Sigmoid colon (tissue), 7 donors: Measurements from ENCODE around the gene IL24. TPM values are rescaled to one million over a fixed set of nuclear protein-coding genes. Genes with fewer than 3 reads are reported as not detected.

ENCODE experiments used
- DNase-seq: peaks from one replicate; pipeline ENCODE4 v3.0.0-alpha.2; 2019
- H3K27ac ChIP-seq, 4 donors: fragments of 200-600 bp; sonication (generic); one replicate each; pipeline ENCODE4 v1.5.1; 2016 to 2019; ENCODE audit warnings: mild to moderate bottlenecking in 1 of 4
- H3K27me3 ChIP-seq, 3 donors: fragments of 200-600 bp; sonication (generic); one replicate each; pipeline ENCODE4 v1.5.1; 2019; ENCODE audit warnings: mild to moderate bottlenecking in 1 of 3
- H3K36me3 ChIP-seq, 4 donors: fragments of 200-600 bp; sonication (generic); one replicate each; pipeline ENCODE4 v1.5.1; 2016 to 2019
- H3K4me1 ChIP-seq, 4 donors: fragments of 200-600 bp; sonication (generic); one replicate each; pipeline ENCODE4 v1.5.1; 2017 to 2019
- H3K4me3 ChIP-seq, 4 donors: fragments of 200-600 bp; sonication (generic); one replicate each; pipeline ENCODE4 v1.5.1; 2017 to 2019; ENCODE audit warnings: mild to moderate bottlenecking in 2 of 4, moderate library complexity in 1 of 4
- H3K9me3 ChIP-seq, 4 donors: fragments of 200-600 bp in 3 of 4; sonication (generic) in 3 of 4; one replicate each; pipeline versions ENCODE4 v1.5.1 to v1.6.1; 2013 to 2019
- CTCF ChIP-seq, 4 experiments: fragments of 450-650 bp in 3 of 4; fragments of 200-600 bp in 1 of 4; IDR thresholded peaks; one replicate each; pipeline ENCODE4 v1.5.1; 2016 to 2019; ENCODE audit warnings: antibody characterized with exemption in 4 of 4, mild to moderate bottlenecking in 3 of 4, moderate library complexity in 2 of 4
- EP300 ChIP-seq, 4 donors: sonication (generic); formaldehyde crosslinking; IDR thresholded peaks; one replicate each; pipeline ENCODE4 v1.6.1; 2017; ENCODE audit warnings: antibody characterized with exemption in 4 of 4
- POLR2A ChIP-seq, 2 donors: fragments of 450-650 bp; IDR thresholded peaks; one replicate each; pipeline ENCODE4 v1.6.1; 2016; ENCODE audit warnings: antibody characterized with exemption in 2 of 2, mild to moderate bottlenecking in 2 of 2, moderate library complexity in 2 of 2
- POLR2AphosphoS5 ChIP-seq, 4 donors: sonication (generic); formaldehyde crosslinking; IDR thresholded peaks; one replicate each; pipeline ENCODE4 v1.6.1; 2017; ENCODE audit warnings: antibody characterized with exemption in 4 of 4
- WGBS, 2 donors: extraction: QIAGEN DNeasy Blood & Tissue Kit; methylation state at CpG; one replicate each; pipeline ENCODE4 v1.1.7; 2013; 5-methylcytosine and 5-hydroxymethylcytosine counted together
- intact Hi-C: fragments of 100-400 bp; cut with DNase I; formaldehyde crosslinking; loops from one replicate; pipeline ENCODE4 v1.15.1; 2023
- polyA plus RNA-seq, 3 donors: library from polyadenylated mRNA; stranded (reverse); fragments of 200-250 nt; gene quantifications; one replicate each; pipeline ENCODE4 v1.2.3, GENCODE V29; 2013
- total RNA-seq, 4 donors: library from RNA; depleted of rRNA; stranded (reverse); fragments of >200 nt; gene quantifications; one replicate each; pipeline ENCODE4 v1.1.0, GENCODE V29; 2016
- donor health status: healthy with polysubstance abuse.
- donor health status: Bipolar disorder and iron deficiency.
- donor health status: healthy.

IL24 gene
- total and polyA plus RNA-seq, 7 donors: 0.36 to 0.46 TPM; not detected in 5

DNA sequence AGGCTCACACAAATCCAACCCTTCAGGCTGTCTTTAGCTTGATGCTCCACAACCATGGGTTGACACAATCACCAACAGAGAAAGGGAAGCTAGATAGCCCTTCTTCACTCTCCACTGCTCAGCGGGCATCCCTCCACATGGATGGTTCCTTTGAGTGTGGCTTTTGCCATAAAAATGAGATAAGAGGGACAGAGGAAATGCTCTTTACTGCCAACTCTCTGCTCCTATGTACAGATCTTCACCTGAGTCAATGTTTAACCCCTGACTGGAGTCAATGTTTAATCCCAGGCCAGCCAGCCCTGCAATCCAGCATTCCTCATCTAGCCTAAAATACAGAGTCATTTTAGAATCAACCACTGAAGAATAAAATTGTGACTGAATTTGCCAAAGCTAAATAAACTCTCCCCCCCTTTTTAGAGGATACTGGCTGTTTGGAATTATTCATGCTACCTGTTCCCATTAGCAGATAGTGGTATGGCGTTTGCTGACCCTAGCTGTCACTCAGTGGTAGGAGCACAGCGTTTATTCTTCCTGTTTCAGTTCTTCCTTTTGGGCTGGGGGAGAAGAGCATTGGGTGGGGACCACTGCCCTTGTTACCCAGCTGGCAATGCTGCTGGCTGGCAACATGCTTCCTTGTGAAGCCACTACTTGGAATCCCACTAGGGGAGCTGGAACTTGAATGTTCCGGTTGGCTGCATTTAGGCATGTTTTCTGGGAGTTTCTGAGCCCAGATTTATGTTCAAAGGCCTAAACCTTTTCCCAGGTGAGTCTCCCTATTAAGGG is 54.3 kb downstream of the IL24 start:
- no peaks in the 10 kb centered on the region for H3K36me3 ChIP-seq
- H3K9me3 ChIP-seq: no peaks in the 10 kb centered on the region
- intact Hi-C loops: no loop called here
- H3K4me1 ChIP-seq: peaks cover 0 to 26% (median 5%) of the 10 kb centered on the region in 4 donors
- no peak overlapping the region for H3K27ac ChIP-seq
- H3K27me3 ChIP-seq: no peaks in the 10 kb centered on the region
- TF ChIP-seq POLR2A (IDR thresholded peaks at IDR 0.05) (no peak), EP300 (IDR thresholded peaks at IDR 0.05) (no peak), CTCF (IDR thresholded peaks at IDR 0.05) (no peak), POLR2AphosphoS5 (IDR thresholded peaks at IDR 0.05) (no peak)
- DNase-seq: no peak
- 18 to 58% methylated on average over 4 of the region's 4 CpGs for WGBS, 2 donors
- no peak overlapping the region for H3K4me3 ChIP-seq

- TF ChIP-seq EP300 (IDR thresholded peaks at IDR 0.05): no peak
- no peak overlapping the region for H3K4me3 ChIP-seq
- DNase-seq: no peak
- 7 to 52% methylated on average over 4 of the region's 4 CpGs for WGBS, 2 donors
- intact Hi-C loops: no loop called here
- no peaks in the 10 kb centered on the region for H3K9me3 ChIP-seq
- peak overlapping the region in 1 of 4 donors; percentile 7 for H3K27ac ChIP-seq
- no peaks in the 10 kb centered on the region for H3K27me3 ChIP-seq
- no peaks in the 10 kb centered on the region for H3K36me3 ChIP-seq
- peaks cover 0 to 26% (median 5%) of the 10 kb centered on the region in 4 donors for H3K4me1 ChIP-seq
Observed at GRCh38 chr1:206952171-206952570, 54.9 kb downstream of the IL24 start.

- WGBS, 2 donors: 17 to 71% methylated on average over 3 of the region's 3 CpGs
- no peak overlapping the region for H3K27ac ChIP-seq
- TF ChIP-seq EP300 (IDR thresholded peaks at IDR 0.05): no peak
- TF ChIP-seq POLR2A (IDR thresholded peaks at IDR 0.05): no peak
- H3K9me3 ChIP-seq: no peaks in the 10 kb centered on the region
- no peak for DNase-seq
- intact Hi-C loops: no loop called here
- H3K27me3 ChIP-seq: no peaks in the 10 kb centered on the region
- H3K4me1 ChIP-seq: peaks cover 0 to 26% (median 5%) of the 10 kb centered on the region in 4 donors
- no peaks in the 10 kb centered on the region for H3K36me3 ChIP-seq
- no peak overlapping the region for H3K4me3 ChIP-seq
Observed at GRCh38 chr1:206953126-206953525, 55.9 kb downstream of the IL24 start.

DNA sequence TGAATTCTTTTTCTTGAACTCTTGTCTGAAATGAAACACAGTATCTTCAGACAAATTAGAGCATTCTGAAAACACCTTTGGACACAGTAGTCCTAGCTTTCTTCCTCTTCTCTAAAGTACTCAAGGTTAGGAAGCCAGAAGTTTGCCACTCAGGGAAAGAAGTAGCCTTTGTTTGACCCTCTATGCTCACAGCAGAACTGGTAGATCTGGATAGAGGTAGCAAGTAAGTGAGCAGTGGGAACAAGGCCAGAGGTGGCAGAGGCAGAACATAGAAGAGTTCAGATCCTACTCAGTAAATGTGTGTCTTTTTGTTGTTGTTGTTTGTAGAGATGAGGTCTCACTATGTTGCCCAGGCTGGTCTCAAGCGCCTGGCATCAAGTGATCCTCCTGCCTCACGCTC is 56.4 kb downstream of the IL24 start:
- Histone ChIP-seq H3K27me3 (no peaks in the 10 kb centered on the region), H3K9me3 (no peaks in the 10 kb centered on the region), H3K4me1 (peaks cover 0 to 26% (median 5%) of the 10 kb centered on the region in 4 donors), H3K27ac (no peak overlapping the region), H3K36me3 (no peaks in the 10 kb centered on the region), H3K4me3 (no peak overlapping the region)
- intact Hi-C loops: no loop called here
- TF ChIP-seq POLR2AphosphoS5 (IDR thresholded peaks at IDR 0.05) (no peak), CTCF (IDR thresholded peaks at IDR 0.05) (no peak), EP300 (IDR thresholded peaks at IDR 0.05) (no peak), POLR2A (IDR thresholded peaks at IDR 0.05) (no peak)
- no peak for DNase-seq
- WGBS, 2 donors: 74 to 94% methylated on average over 2 of the region's 2 CpGs

Other genes with a start within 250 kb of the IL24 start
- gene MAPKAPK2, start 212.5 kb upstream of the IL24 start, total RNA-seq: 10 to 100 TPM; 32.1 to 61.4 (median 40.5) TPM
- gene MAPKAPK2, start 212.5 kb upstream of the IL24 start, polyA plus RNA-seq: 10 to 100 TPM; 37.8 to 55.5 (median 39.3) TPM
- not detected for gene IL19, start 126.7 kb upstream of the IL24 start, total RNA-seq
- under 1 TPM in 1 of 3 donors, not detected in 2; 0.10 TPM for gene IL19, start 126.7 kb upstream of the IL24 start, polyA plus RNA-seq
- gene IL10, start 124.9 kb upstream of the IL24 start, total RNA-seq: 10 to 100 TPM in 2 of 4 donors, 1 to 10 TPM in 2; 1.7 to 11.1 (median 8.2) TPM
- 10 to 100 TPM in 1 of 3 donors, 1 to 10 TPM in 2; 1.6 to 16.8 (median 2.8) TPM for gene IL10, start 124.9 kb upstream of the IL24 start, polyA plus RNA-seq
- gene IL20, start 31.8 kb upstream of the IL24 start, total RNA-seq: not detected
- not detected for gene IL20, start 31.8 kb upstream of the IL24 start, polyA plus RNA-seq
- 1 to 10 TPM in 2 of 4 donors, under 1 TPM in 1, not detected in 1; 0.49 to 1.5 (median 1.1) TPM for gene FCMR, start 24.5 kb downstream of the IL24 start, total RNA-seq
- 100 to 1,000 TPM in 1 of 3 donors, 1 to 10 TPM in 2; 1.8 to 111 (median 3.5) TPM for gene FCMR, start 24.5 kb downstream of the IL24 start, polyA plus RNA-seq
- 1 to 10 TPM in 2 of 4 donors, under 1 TPM in 1, not detected in 1; 0.16 to 9.3 (median 8.6) TPM for gene PIGR, start 49.0 kb downstream of the IL24 start, total RNA-seq
- 1,000 to 10,000 TPM in 1 of 3 donors, 100 to 1,000 TPM in 2; 163 to 3,648 (median 569) TPM for gene PIGR, start 49.0 kb downstream of the IL24 start, polyA plus RNA-seq
- gene FCAMR, start 73.0 kb downstream of the IL24 start, total RNA-seq: not detected
- 1 to 10 TPM in 1 of 3 donors, not detected in 2; 1.5 TPM for gene FCAMR, start 73.0 kb downstream of the IL24 start, polyA plus RNA-seq
- under 1 TPM in 3 of 4 donors, not detected in 1; 0.14 to 0.36 (median 0.28) TPM for gene C1orf116, start 135.3 kb downstream of the IL24 start, total RNA-seq
- gene C1orf116, start 135.3 kb downstream of the IL24 start, polyA plus RNA-seq: 10 to 100 TPM in 1 of 3 donors, 1 to 10 TPM in 2; 7.8 to 22.4 (median 8.9) TPM
- 1 to 10 TPM; 5.2 to 7.8 (median 7.3) TPM for gene YOD1, start 153.8 kb downstream of the IL24 start, total RNA-seq
- 1 to 10 TPM; 1.2 to 3.2 (median 2.5) TPM for gene YOD1, start 153.8 kb downstream of the IL24 start, polyA plus RNA-seq
- 1 to 10 TPM; 5.0 to 7.8 (median 5.5) TPM for gene PFKFB2, start 155.8 kb downstream of the IL24 start, total RNA-seq
- 10 to 100 TPM; 15.6 to 24.9 (median 18.7) TPM for gene PFKFB2, start 155.8 kb downstream of the IL24 start, polyA plus RNA-seq
- gene C4BPB, start 191.4 kb downstream of the IL24 start, total RNA-seq: 1 to 10 TPM in 1 of 4 donors, under 1 TPM in 2, not detected in 1; 0.71 to 2.2 (median 0.82) TPM
- gene C4BPB, start 191.4 kb downstream of the IL24 start, polyA plus RNA-seq: 10 to 100 TPM in 1 of 3 donors, 1 to 10 TPM in 2; 6.0 to 33.7 (median 6.2) TPM
- not detected for gene C4BPA, start 206.8 kb downstream of the IL24 start, total RNA-seq
- gene C4BPA, start 206.8 kb downstream of the IL24 start, polyA plus RNA-seq: 1 to 10 TPM; 1.2 to 6.4 (median 2.5) TPM